GM23338 (cell line): ENCODE measurements around the gene ADGRG6. TPM values are rescaled to one million over a fixed set of nuclear protein-coding genes. Genes with fewer than 3 reads are reported as not detected.

Source experiments
- ATAC-seq: fragments of 200-7000 bp; cut with Tn5 transposase; 3 replicates; pipeline ENCODE4 v1.9.1; 2020
- DNase-seq: peaks from one replicate; pipeline ENCODE4 v3.0.0-alpha.2; 2015; ENCODE audit warnings: low spot score
- H2AFZ ChIP-seq: fragments of 200-600 bp; sonication (generic); 2 replicates; pipeline ENCODE4 v1.8.0; 2016; ENCODE audit warnings: antibody characterized with exemption, mild to moderate bottlenecking, moderate library complexity
- H3F3A ChIP-seq: fragments of 200-600 bp; sonication (generic); replicated peaks from 2 replicates; pipeline ENCODE4 v1.8.0; 2017; ENCODE audit warnings: antibody characterized with exemption, mixed run types, low read depth
- H3K27ac ChIP-seq: fragments of 200-600 bp; sonication (generic); 2 replicates; pipeline ENCODE4 v1.6.1; 2016; ENCODE audit warnings: low read depth
- H3K27me3 ChIP-seq: fragments of 200-600 bp; sonication (generic); 2 replicates; pipeline ENCODE4 v1.8.0; 2016; ENCODE audit warnings: mild to moderate bottlenecking, mixed run types, moderate library complexity; ENCODE audit not compliant: insufficient read depth
- H3K36me3 ChIP-seq: fragments of 200-600 bp; sonication (generic); 2 replicates; pipeline ENCODE4 v1.8.0; 2016; ENCODE audit warnings: mild to moderate bottlenecking; ENCODE audit not compliant: insufficient read depth
- H3K4me1 ChIP-seq: fragments of 200-600 bp; sonication (generic); 2 replicates; pipeline ENCODE4 v1.8.0; 2016; ENCODE audit warnings: mild to moderate bottlenecking, moderate library complexity; ENCODE audit not compliant: insufficient read depth
- H3K4me2 ChIP-seq: fragments of 200-600 bp; sonication (generic); 2 replicates; pipeline ENCODE4 v1.7.1; 2017; ENCODE audit warnings: mixed run types
- H3K4me3 ChIP-seq: fragments of 200-600 bp; sonication (generic); 2 replicates; pipeline ENCODE4 v1.6.1; 2016; ENCODE audit warnings: mixed run types
- H3K79me2 ChIP-seq: fragments of 200-600 bp; sonication (generic); replicated peaks from 2 replicates; pipeline ENCODE4 v1.8.0; 2017; ENCODE audit warnings: mild to moderate bottlenecking; ENCODE audit not compliant: insufficient read depth
- H3K9me2 ChIP-seq: fragments of 200-600 bp; sonication (generic); 2 replicates; pipeline ENCODE4 v1.8.0; 2017; ENCODE audit not compliant: insufficient read depth
- H4K20me1 ChIP-seq: fragments of 200-600 bp; sonication (generic); replicated peaks from 2 replicates; pipeline ENCODE4 v1.8.0; 2017; ENCODE audit warnings: mild to moderate bottlenecking; ENCODE audit not compliant: insufficient read depth
- H3K27ac Mint-ChIP-seq: 2 replicates; pipeline ENCODE4 v1.8.0; 2020; ENCODE audit warnings: inconsistent platforms, mild to moderate bottlenecking, moderate library complexity, mixed read lengths
- H3K27me3 Mint-ChIP-seq: 3 replicates; pipeline ENCODE4 v1.8.0; 2022; ENCODE audit warnings: low read depth, mild to moderate bottlenecking, moderate library complexity, mixed read lengths, inconsistent platforms; ENCODE audit not compliant: insufficient read depth, poor library complexity
- H3K36me3 Mint-ChIP-seq: 3 replicates; pipeline ENCODE4 v1.8.0; 2021; ENCODE audit warnings: low read depth, mild to moderate bottlenecking, inconsistent platforms, moderate library complexity, mixed read lengths
- H3K4me1 Mint-ChIP-seq: 3 replicates; pipeline ENCODE4 v1.8.0; 2020; ENCODE audit warnings: mild to moderate bottlenecking, inconsistent platforms, mixed read lengths
- H3K4me3 Mint-ChIP-seq: 3 replicates; pipeline ENCODE4 v1.8.0; 2021; ENCODE audit warnings: moderate library complexity, mild to moderate bottlenecking, inconsistent platforms, mixed read lengths
- H3K9me3 Mint-ChIP-seq: 3 replicates; pipeline ENCODE4 v1.8.0; 2020; ENCODE audit warnings: moderate library complexity, mild to moderate bottlenecking, inconsistent platforms, mixed read lengths
- CREB1 ChIP-seq: fragments of 250-450 bp; sonication (Bioruptor Pico); IDR thresholded peaks from 2 replicates; pipeline ENCODE4 v1.5.0; 2020; ENCODE audit warnings: low read depth, mild to moderate bottlenecking, moderate library complexity
- ETS1 ChIP-seq: IDR thresholded peaks from 2 replicates; pipeline ENCODE4 v1.6.1; 2016; ENCODE audit warnings: antibody characterized with exemption
- EZH2phosphoT487 ChIP-seq: fragments of 200-600 bp; sonication (generic); IDR thresholded peaks from one replicate; pipeline ENCODE4 v1.8.1; 2018; ENCODE audit warnings: antibody characterized with exemption; ENCODE audit not compliant: unreplicated experiment
- NANOG ChIP-seq: IDR thresholded peaks from 2 replicates; pipeline ENCODE4 v1.6.1; 2016; ENCODE audit warnings: antibody characterized with exemption, borderline replicate concordance
- POLR2AphosphoS5 ChIP-seq: IDR thresholded peaks from 2 replicates; pipeline ENCODE4 v1.6.1; 2016; ENCODE audit warnings: antibody characterized with exemption, low read depth
- STAT1 ChIP-seq: IDR thresholded peaks from one replicate; pipeline ENCODE4 v1.6.1; 2016; ENCODE audit warnings: antibody characterized with exemption; ENCODE audit not compliant: unreplicated experiment
- polyA plus RNA-seq: library from polyadenylated mRNA; unstranded; fragments of >200 nt; fragmentation: Nextera tagmentation; extraction: Ambion mirVana; gene quantifications from 2 replicates; pipeline ENCODE4 v1.2.1, GENCODE V29; 2016
- total RNA-seq: library from RNA; depleted of rRNA; stranded (reverse); fragments of >200 nt; shearing (Covaris generic); gene quantifications from 2 replicates; pipeline ENCODE4 v1.2.3, GENCODE V29; 2014
- TF ChIP-seq, protein P1 (sequence below): fragments of 250-450 bp; sonication (Bioruptor Pico); IDR thresholded peaks from 2 replicates; pipeline ENCODE4 v1.5.0; 2020; ENCODE audit warnings: mild to moderate bottlenecking, moderate library complexity

ADGRG6 gene
- total and polyA plus RNA-seq, 2 experiments from 2014 or later = 1.3 to 7.7 TPM

DNA sequence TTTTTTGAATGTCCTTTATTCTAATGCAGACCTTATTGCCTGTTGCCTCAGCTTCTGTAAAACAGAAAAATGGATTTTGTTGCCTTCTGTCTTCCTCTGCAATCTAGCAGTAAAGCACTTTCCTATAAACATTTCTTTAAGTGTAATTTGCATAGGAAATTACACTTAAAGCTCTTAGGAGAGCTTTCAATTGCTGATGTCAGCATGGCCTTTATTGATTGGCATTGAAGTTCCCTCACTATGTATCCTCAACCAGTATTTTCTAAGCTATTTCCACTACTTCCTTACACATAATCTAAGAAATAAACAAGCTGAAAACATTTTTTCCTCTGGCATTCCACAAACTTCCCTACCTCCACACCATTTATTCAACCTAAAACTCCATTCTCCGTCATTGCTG is 22.3 kb downstream of the ADGRG6 start:
- Histone ChIP-seq H2AFZ (no peak overlapping the region), H3F3A (no peaks in the 10 kb centered on the region), H3K36me3 (no peaks in the 10 kb centered on the region), H4K20me1 (no peaks in the 10 kb centered on the region), H3K79me2 (no peaks in the 10 kb centered on the region), H3K4me1 (peaks cover 39% of the 10 kb centered on the region), H3K27ac (peak overlapping the region; percentile 56; the same call in 1 of the 2 replicates), H3K4me2 (peak overlapping the region; percentile 65), H3K9me2 (no peaks in the 10 kb centered on the region), H3K4me3 (0 out of 2 replicates have a peak overlapping the region, but pooled peaks have one; percentile 2), H3K27me3 (no peaks in the 10 kb centered on the region)
- H3K4me3 Mint-ChIP-seq = no peak overlapping the region
- peaks cover 33% of the 10 kb centered on the region for H3K4me1 Mint-ChIP-seq
- H3K9me3 Mint-ChIP-seq = no peaks in the 10 kb centered on the region
- no peaks in the 10 kb centered on the region for H3K36me3 Mint-ChIP-seq
- H3K27me3 Mint-ChIP-seq = peaks cover 5% of the 10 kb centered on the region
- no peak for TF ChIP-seq CREB1 (CRISPR knock-in tag)
- no peak for TF ChIP-seq STAT1
- TF ChIP-seq EZH2phosphoT487 = no peak
- TF ChIP-seq, protein P1, sequence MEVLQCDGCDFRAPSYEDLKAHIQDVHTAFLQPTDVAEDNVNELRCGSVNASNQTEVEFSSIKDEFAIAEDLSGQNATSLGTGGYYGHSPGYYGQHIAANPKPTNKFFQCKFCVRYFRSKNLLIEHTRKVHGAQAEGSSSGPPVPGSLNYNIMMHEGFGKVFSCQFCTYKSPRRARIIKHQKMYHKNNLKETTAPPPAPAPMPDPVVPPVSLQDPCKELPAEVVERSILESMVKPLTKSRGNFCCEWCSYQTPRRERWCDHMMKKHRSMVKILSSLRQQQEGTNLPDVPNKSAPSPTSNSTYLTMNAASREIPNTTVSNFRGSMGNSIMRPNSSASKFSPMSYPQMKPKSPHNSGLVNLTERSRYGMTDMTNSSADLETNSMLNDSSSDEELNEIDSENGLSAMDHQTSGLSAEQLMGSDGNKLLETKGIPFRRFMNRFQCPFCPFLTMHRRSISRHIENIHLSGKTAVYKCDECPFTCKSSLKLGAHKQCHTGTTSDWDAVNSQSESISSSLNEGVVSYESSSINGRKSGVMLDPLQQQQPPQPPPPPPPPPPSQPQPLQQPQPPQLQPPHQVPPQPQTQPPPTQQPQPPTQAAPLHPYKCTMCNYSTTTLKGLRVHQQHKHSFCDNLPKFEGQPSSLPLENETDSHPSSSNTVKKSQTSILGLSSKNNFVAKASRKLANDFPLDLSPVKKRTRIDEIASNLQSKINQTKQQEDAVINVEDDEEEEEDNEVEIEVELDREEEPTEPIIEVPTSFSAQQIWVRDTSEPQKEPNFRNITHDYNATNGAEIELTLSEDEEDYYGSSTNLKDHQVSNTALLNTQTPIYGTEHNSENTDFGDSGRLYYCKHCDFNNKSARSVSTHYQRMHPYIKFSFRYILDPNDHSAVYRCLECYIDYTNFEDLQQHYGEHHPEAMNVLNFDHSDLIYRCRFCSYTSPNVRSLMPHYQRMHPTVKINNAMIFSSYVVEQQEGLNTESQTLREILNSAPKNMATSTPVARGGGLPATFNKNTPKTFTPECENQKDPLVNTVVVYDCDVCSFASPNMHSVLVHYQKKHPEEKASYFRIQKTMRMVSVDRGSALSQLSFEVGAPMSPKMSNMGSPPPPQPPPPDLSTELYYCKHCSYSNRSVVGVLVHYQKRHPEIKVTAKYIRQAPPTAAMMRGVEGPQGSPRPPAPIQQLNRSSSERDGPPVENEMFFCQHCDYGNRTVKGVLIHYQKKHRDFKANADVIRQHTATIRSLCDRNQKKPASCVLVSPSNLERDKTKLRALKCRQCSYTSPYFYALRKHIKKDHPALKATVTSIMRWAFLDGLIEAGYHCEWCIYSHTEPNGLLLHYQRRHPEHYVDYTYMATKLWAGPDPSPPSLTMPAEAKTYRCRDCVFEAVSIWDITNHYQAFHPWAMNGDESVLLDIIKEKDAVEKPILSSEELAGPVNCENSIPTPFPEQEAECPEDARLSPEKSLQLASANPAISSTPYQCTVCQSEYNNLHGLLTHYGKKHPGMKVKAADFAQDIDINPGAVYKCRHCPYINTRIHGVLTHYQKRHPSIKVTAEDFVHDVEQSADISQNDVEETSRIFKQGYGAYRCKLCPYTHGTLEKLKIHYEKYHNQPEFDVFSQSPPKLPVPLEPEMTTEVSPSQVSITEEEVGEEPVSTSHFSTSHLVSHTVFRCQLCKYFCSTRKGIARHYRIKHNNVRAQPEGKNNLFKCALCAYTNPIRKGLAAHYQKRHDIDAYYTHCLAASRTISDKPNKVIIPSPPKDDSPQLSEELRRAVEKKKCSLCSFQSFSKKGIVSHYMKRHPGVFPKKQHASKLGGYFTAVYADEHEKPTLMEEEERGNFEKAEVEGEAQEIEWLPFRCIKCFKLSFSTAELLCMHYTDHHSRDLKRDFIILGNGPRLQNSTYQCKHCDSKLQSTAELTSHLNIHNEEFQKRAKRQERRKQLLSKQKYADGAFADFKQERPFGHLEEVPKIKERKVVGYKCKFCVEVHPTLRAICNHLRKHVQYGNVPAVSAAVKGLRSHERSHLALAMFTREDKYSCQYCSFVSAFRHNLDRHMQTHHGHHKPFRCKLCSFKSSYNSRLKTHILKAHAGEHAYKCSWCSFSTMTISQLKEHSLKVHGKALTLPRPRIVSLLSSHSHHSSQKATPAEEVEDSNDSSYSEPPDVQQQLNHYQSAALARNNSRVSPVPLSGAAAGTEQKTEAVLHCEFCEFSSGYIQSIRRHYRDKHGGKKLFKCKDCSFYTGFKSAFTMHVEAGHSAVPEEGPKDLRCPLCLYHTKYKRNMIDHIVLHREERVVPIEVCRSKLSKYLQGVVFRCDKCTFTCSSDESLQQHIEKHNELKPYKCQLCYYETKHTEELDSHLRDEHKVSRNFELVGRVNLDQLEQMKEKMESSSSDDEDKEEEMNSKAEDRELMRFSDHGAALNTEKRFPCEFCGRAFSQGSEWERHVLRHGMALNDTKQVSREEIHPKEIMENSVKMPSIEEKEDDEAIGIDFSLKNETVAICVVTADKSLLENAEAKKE (CRISPR knock-in tag) = no peak
- TF ChIP-seq POLR2AphosphoS5 = no peak
- TF ChIP-seq ETS1 = no peak
- peak; percentile 20; the same call in 1 of the 2 replicates for TF ChIP-seq NANOG
- H3K27ac Mint-ChIP-seq = peak overlapping the region; percentile 23
- ATAC-seq (no peak), DNase-seq (no peak)
